ENCODE results near the gene HOXA7.

DNA sequence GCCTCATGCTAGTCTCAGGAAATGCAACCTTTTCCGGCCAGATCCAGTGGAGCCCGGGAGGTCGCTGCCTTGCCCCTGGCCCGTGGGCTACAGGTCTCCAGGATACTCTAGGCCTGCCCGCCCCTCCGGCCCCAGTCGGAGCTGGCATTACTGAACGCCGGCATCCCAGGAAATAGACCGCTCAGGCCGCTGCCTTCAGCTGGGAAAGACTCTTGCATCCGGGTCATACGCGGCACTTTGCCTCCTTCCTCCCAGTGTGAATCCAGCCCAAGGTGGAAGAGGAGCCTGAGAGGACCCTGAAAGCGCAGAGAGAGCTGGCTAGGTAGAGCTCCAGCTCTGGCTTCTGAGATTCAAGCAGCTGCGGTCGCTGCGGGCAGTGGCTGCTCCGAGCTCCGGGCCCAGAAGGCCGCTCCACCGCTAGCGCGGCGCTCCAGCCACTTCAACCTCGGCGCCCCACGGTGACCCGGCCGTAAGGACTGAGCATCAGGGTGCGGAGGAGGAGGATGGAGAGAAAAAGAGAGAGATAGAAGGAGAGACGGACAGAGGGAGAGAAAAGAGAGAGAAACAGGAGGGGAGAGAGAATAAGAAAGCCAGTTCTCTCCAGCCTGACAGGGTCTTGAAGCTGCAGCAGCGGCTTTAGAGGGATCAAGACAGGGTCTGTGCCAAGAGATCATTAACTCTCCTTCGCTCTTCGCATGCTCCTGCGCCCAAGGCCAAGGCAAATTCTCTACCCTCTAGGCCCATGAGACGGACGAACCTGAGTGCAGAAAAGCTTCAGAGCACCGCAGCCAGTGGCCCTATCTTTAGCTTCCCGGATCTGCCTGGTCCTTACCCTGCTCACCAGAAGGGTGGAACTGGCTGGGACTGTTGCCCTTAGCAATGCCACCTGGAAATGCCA lies 19.4 kb upstream of the HOXA7 start:
- TF ChIP-seq, protein P1, sequence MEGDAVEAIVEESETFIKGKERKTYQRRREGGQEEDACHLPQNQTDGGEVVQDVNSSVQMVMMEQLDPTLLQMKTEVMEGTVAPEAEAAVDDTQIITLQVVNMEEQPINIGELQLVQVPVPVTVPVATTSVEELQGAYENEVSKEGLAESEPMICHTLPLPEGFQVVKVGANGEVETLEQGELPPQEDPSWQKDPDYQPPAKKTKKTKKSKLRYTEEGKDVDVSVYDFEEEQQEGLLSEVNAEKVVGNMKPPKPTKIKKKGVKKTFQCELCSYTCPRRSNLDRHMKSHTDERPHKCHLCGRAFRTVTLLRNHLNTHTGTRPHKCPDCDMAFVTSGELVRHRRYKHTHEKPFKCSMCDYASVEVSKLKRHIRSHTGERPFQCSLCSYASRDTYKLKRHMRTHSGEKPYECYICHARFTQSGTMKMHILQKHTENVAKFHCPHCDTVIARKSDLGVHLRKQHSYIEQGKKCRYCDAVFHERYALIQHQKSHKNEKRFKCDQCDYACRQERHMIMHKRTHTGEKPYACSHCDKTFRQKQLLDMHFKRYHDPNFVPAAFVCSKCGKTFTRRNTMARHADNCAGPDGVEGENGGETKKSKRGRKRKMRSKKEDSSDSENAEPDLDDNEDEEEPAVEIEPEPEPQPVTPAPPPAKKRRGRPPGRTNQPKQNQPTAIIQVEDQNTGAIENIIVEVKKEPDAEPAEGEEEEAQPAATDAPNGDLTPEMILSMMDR (IDR thresholded peaks at IDR 0.05), result no peak
- no peak for TF ChIP-seq POLR2A (IDR thresholded peaks at IDR 0.05)
- TF ChIP-seq EP300 (IDR thresholded peaks at IDR 0.05), result no peak
